A673 (cell line): ENCODE data around the gene MVB12B.

Source experiments
- EZH2 ChIP-seq: fragments of 200-600 bp; sonication (generic); IDR thresholded peaks from 2 replicates; pipeline ENCODE4 v1.6.1; 2017; ENCODE audit warnings: borderline replicate concordance, low read depth, mild to moderate bottlenecking, mixed read lengths, antibody characterized with exemption, low read length; ENCODE audit not compliant: poor library complexity, severe bottlenecking
- TF ChIP-seq, protein P1 (sequence below): fragments of 300-800, 200-600 bp; sonication (generic); conservative IDR thresholded peaks from 2 replicates; pipeline ENCODE4 v1.5.1; 2017; ENCODE audit warnings: low read depth, mild to moderate bottlenecking, antibody characterized with exemption, low read length, moderate library complexity, mixed read lengths

DNA sequence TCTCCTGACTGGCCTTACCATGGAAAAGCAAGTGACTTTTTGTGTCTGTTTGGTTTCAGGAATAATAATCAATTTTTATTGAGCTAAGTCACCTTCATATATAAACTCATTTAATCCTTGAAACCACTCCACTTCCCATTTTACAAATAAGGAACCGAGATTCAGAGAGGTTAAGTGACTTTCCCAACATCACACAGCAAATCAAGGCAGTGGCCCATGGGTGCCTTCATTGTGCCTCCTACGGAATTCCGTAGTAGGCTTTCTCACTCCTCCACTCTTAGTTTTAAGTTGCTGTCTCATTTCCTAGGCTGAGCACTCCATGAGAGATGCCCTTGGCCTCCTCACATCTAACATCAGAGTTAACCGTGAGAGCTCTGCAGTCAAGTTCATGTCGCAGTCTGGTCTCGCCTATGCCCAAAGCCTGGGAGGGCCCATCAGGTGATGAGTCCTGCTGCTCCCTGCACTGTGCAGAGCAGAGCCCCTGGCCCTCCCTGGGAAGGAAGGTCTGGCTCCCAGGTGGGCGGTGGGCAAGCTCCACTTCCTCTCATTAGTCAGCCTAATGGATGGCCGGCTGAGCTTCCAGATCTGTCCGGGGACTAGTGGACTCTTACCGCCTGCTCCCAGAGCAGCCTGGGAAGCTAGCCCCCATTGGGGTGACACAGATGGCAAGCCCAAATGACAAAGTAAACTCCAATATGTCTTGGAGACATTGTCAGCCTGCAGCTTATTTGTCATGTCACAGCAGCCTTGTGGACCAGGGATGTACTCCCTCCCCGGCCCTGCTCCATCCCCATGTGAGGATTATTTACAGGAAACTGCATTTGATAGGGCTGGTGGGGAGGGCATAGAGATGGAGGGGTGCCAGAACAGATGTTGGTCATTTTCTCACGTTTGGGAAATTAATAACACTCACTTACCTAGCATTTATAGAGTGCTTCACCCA, 123.4 kb downstream of the MVB12B start:
- TF ChIP-seq, protein P1, sequence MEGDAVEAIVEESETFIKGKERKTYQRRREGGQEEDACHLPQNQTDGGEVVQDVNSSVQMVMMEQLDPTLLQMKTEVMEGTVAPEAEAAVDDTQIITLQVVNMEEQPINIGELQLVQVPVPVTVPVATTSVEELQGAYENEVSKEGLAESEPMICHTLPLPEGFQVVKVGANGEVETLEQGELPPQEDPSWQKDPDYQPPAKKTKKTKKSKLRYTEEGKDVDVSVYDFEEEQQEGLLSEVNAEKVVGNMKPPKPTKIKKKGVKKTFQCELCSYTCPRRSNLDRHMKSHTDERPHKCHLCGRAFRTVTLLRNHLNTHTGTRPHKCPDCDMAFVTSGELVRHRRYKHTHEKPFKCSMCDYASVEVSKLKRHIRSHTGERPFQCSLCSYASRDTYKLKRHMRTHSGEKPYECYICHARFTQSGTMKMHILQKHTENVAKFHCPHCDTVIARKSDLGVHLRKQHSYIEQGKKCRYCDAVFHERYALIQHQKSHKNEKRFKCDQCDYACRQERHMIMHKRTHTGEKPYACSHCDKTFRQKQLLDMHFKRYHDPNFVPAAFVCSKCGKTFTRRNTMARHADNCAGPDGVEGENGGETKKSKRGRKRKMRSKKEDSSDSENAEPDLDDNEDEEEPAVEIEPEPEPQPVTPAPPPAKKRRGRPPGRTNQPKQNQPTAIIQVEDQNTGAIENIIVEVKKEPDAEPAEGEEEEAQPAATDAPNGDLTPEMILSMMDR, result no peak
- TF ChIP-seq EZH2, result no peak
